Colon (tissue), 2 donors: Measurements from ENCODE around the gene TBCCD1.
"Not testable (repeated sequence)": the region's sequence is repeated elsewhere in the genome, so short reads cannot be mapped to it uniquely, and the experiment has no call there.

Experiments used
- FAIRE-seq: peaks from 2 replicates; lab custom pipeline; 2012; peaks lifted over from hg19 to GRCh38; lab: Jason Lieb, UNC
- donor health status: control.
- donor health status: control.

The TBCCD1 gene

GRCh38 chr3:186516646-186517045, 50.5 kb downstream of the TBCCD1 start:
- no peak for FAIRE-seq

- no peak for FAIRE-seq
Observed at GRCh38 chr3:186515125-186515524, 52.0 kb downstream of the TBCCD1 start.

GRCh38 chr3:186514296-186515002, 52.7 kb downstream of the TBCCD1 start:
- FAIRE-seq = no peak

- no peak for FAIRE-seq
Observed at GRCh38 chr3:186513386-186513785, 53.8 kb downstream of the TBCCD1 start.

GRCh38 chr3:186512570-186513302, 54.4 kb downstream of the TBCCD1 start:
- no peak for FAIRE-seq

- no peak for FAIRE-seq
Observed at GRCh38 chr3:186511702-186512101, 55.4 kb downstream of the TBCCD1 start.

GRCh38 chr3:186511245-186511644, 55.9 kb downstream of the TBCCD1 start:
- no peak for FAIRE-seq

DNA sequence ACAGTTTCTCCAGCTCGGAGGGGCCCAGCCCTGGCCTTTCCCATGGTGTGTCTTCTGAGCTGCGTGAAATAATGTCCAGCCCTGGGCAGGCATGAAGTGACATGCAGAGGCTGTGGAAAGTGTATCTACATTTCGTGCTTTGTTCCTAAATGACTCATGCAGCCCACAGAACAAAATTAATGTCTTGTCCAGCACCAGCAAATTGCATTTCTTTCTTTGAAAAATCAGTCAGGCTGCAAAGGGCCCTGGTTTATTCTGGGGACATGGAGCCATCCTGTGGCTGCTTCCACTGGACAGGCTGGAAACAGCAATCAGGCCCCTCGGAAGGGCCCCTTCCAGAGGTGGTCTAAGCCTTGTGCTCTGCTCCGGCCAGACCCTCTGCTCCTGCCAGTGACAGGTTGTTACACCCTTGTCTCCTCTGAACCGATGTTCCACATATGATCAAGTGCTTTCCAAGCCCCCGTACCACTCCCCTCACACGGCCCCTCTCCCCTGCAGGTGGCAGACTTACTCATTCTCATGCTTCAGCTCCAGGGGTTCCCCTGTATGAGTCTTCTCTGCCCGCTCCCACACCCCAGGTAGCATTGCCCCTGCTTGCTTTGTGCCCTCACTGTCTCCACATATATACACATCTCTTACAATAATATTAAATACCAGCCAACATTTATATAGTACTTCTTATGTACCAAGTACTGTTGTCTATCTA, 56.6 kb downstream of the TBCCD1 start:
- no peak for FAIRE-seq

DNA sequence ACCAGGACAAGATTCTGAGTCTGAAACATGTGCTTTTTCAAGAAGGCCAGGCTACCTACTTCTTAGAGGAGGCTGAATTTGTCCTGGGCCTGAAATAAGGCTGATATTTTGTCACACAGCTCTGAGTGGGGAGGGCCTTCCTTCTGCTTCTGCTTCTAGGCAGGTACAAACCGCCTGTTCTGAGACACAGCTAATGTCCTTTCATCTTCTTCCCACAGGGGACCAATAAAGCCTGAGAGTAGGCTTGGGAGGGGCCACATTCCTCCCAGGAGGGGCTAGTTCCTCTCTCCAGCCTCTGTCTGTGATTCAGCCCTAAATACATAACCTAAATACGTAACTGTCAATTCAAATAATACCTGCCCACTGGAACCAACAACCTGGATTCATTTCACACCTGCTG, 57.7 kb downstream of the TBCCD1 start:
- no peak for FAIRE-seq

DNA sequence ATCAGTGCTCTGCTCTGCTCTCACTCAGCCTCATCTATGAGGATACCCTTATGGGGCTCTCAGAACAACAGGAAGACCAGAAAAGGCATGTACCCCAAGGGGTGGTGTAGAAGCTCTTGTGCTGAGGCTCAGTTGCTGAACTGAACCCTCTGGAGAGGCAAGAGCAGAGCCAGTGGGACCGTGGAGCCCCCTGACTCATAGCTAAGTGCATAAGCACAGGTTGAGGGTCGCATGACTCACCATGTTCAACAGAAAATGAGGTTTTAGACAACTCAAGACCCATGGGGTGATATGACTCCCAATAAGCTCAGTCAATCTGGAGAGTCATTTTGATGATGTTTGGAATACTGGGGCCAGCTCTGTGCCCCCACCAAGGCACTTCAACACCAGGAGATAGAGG, 60.3 kb downstream of the TBCCD1 start:
- no peak for FAIRE-seq

GRCh38 chr3:186506191-186506739, 60.9 kb downstream of the TBCCD1 start:
- no peak for FAIRE-seq

DNA sequence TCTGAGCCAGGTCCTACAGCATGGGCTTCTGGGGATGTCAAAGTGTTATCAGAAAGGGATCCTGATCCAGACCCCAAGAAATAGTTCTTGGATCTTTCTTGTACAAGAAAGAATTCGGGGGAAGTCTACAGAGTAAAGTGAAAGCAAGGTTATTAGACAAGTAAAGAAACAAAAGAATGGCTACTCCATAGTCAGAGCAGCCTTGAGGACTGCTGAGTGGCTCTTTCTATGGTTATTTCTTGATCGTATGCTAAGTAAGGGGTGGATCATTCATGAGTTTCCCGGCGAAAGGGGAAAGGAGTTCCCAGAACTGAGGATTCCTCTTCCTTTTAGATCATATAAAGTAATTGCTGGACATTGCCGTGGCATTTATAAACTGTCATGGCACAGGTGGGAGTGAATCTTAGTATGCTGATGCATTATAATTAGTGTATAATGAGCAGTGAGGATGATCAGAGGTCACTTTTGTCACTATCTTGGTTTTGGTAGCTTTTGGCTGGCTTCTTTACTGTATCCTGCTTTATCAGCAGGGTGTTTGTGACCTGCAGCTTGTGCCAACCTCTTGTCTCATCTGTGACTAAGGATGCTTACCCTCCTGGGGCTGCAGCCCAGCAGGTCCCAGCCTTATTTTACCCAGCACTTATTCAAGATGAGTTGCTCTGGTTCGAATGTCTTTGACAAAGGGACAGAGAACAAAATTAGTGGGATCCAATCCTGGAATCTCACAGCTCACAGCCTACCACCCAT, 64.0 kb downstream of the TBCCD1 start:
- FAIRE-seq = no peak

DNA sequence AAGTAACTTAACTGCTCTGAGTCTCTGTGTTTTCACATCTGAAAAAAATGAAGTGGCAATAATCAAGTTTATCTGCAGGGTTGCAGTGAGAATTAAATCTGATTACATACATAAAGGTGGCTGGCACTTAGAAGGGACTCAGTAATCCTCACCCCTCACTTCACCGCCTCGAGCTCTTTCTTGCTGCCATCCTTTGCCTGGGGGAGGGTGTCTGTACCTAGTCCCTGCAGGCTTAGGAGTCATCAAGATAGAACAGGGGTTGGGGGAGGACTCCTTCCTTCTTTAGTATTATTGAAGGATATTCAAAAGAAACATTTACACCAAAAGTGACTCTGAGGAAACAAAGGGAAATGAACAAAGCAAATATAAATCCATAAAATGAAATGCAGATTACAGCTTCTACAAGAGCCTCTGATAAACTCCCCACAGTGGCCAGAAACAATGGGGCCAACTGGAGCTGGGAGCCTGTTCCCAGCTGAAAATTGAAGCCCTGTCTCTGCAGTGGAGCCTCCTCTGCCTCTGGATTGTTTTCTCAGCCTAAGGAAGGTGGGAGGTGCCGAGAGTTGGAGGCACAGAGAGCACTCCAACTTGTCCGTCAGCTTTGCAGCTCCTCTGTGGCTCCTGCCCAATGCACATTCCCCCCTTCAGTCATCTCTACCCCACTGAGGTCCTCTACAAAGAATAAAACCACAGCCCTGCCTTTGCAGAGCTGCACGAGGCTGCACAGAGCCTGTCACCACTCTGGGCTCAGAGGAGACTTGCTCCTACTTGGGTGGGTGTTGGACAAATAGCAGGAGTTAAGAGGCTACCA, 64.8 kb downstream of the TBCCD1 start:
- no peak for FAIRE-seq

DNA sequence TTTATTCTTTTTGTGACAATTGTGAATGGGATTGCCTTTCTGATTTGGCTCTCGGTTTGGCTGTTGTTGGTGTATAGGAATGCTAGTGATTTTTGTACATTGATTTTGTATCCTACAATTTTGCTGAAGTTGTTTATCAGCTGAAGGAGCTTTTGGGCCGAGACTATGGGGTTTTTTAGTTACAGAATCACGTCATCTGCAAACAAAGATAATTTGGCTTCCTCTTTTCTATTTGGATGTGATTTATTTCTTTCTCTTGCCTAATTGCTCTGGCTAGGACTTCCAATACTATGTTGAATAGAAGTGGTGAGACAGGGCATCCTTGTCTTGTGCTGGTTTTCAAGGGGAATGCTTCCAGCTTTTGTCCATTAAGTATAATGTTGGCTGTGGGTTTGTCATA, 67.2 kb downstream of the TBCCD1 start:
- FAIRE-seq = not testable (repeated sequence)

DNA sequence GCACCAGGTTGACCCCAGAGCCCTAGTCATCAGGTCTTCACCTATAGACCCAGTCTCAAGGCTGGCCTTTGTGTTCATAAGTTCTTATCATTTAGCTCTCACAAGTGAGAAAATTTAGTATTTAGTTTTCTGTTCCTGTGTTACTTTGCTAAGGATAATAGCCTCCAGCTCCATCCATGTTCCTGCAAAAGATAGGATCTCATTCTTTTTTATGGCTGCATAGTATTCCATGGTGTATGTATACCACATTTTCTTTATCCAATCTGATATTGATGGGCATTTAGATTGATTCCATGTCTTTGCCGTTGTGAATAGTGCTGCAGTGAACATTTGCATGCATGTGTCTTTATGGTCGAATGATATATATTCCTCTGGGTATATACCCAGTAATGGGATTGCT, 69.1 kb downstream of the TBCCD1 start:
- FAIRE-seq = not testable (repeated sequence)

GRCh38 chr3:186497608-186498007, 69.5 kb downstream of the TBCCD1 start:
- FAIRE-seq = no peak

- FAIRE-seq = no peak
Observed at GRCh38 chr3:186496635-186497034, 70.5 kb downstream of the TBCCD1 start.
